ENCODE data around the gene POLE2.
A peak's percentile ranks its signal among the peaks of the same experiment; 100 is the strongest.

POLE2 gene

DNA sequence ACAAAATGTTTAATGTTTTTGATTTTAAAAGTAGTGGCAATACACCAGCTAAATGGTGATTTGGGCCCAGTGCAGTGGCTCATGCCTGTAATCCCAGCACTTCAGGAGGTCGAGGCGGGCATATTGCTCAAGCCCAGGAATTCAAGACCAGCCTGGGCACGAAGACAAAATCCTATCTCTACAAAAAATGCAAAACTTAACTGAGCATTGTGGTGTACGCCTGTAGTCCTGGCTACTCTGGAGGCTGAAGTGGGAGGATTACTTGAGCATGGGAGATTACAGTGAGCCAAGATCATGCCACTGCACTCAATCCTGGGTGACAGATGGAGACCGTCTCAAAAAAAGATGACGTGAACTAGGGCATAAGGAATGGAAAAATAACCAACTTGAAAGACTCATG is 72.2 kb downstream of the POLE2 start:
- no peak for DNase-seq

DNA sequence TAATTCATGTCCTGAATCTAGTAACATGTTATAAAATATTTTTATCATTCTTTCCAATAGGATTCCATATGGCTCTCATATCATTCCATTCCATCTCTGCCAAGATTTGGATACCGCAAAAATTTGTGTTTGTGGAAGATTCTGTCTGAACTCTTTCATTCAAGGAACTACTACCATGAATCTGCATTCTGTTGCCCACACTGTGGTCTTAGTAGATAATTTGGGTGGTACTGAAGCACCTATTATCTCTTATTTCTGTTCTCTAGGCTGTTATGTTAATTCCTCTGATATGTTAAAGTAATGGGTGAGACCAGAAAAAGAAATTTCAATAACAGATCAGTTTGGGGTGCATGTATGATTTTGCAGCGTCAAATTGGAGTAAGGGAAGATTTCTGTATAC is 73.8 kb downstream of the POLE2 start:
- peak; percentile 64 for DNase-seq

DNA sequence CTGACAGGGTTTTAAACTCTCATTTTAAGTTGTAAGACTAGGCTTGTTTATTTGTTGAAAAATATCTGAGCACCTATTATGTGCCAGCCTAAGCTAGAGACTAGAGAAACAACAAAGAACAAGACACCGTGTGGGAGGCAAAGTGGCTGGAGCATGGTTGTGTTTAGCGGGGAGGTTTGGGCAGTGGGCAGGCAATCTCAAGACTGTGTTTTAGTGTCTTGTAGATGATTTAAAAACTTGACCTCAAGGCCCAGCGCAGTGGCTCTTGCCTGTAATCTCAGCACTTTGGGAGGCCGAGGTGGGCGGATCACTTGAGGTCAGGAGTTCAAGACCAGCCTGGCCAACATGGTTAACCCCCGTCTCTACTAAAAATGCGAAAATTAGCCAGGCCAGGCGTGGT is 75.3 kb downstream of the POLE2 start:
- DNase-seq = no peak

DNA sequence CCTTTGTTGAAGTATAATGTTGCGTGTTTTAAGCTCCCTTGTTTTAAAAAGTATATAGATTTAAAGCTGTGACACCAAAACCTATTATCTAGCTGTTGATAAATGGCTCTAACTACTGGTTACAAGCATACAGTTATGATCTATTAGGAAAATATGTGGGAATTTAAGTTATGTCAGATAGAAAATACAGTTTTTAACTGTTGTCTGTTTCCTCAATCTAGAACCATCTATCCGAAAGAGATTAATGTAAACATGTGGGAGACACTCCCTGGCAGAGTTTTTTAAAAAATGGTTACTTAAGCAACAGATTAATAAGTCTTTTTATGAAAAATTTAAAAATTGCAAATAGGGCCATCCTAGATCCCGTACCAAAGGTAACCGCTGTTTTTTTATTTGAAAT is 75.8 kb downstream of the POLE2 start:
- no peak for DNase-seq

DNA sequence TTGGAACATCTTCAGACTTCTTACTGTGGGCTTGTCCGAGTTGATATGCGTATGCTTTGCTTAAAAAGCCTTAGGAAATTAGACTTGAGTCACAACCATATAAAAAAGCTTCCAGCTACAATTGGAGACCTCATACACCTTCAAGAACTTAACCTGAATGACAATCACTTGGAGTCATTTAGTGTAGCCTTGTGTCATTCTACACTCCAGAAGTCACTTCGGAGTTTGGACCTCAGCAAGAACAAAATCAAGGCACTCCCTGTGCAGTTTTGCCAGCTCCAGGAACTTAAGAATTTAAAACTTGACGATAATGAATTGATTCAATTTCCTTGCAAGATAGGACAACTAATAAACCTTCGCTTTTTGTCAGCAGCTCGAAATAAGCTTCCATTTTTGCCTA is 80.4 kb downstream of the POLE2 start:
- DNase-seq = no peak

DNA sequence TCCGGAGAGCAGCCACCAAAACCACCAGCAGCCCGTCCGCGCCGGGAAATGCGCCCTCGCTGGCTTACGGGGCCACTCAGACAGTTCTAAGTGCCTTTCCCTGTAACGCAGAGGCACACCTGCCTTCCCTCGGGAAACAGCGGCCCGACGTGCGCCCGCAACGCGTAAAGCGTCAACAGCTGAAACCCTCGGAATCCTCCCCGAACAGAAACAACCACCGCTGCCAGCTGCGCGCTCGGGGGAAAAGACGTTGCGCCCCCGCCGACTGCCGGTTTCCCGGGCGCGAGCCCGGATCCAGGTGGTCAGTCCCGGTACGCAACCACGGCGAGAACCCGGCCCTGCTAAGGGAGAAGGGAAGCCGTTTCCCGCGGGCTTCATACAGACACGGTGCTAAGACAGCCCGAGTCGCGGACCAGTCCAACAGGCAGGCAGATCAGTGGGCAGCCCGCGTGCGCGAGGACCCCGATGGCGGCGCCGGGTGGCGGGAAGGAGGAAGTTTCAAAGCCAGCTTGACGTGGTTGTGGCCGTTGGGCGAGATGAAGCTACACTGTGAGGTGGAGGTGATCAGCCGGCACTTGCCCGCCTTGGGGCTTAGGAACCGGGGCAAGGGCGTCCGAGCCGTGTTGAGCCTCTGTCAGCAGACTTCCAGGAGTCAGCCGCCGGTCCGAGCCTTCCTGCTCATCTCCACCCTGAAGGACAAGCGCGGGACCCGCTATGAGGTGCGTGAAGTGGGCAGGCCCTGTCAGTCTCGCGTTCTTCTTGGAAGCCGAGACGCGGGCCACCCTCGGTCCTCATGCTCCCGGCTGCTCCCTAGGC is 89.3 kb downstream of the POLE2 start, which contains the start of gene LRR1:
Gene LRR1 (plus strand): TSS at position 456 of the 816 bp plus-strand sequence. CDS start 81 bp downstream, at position 537.
- DNase-seq = peak; percentile 93

DNA sequence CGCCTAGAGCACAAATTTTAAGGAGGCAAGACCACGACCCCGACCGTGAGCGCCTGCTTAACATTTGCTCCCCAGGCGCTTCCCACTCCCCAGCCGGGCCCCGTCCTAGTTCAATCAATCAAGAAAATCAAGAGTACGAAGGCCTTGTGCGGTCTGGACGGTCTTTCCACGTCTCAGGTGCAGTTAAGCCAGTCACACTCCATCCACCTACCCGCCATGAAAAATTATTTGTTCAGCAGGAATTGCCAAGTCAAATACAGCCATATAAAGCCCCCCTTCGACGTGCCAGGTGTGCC is 89.9 kb downstream of the POLE2 start:
- peak; percentile 57 for DNase-seq

DNA sequence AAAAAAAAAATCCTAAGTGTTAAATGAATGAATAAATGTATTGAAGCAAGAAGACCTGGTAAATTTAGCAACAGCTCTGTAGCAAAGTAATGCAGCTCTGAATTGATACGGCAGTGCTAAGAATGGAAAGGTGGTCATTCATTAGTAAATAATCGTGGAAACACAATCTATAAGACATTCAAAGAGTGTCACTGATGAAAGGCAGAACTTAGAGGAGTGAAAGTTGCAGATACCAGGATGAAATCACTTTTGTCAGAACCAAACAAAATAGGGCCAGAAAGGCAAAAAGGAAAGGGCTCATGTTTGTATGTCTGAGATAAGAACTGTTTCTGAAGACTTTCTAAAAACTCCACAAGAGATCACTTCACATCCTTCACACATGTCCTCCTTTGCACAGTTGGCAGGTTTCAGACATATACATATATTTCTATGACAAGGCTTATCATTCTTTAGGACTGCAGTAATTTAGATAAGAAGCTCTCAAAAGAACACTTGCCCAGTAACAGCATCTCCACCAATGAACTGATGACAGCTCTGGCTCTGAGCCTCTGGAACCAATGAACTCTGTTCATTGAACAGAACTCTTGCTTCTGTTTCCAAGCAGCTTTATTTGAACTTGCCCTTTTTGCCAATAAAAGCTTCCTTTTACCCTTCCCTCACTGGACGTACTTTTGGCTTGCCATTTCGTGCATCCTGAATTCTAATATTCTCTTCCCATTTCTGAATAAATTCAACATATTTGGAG is 93.5 kb downstream of the POLE2 start:
- peak; percentile 97 for DNase-seq

Data from hematopoietic multipotent progenitor cell treated with erythropoietin and hydrocortisone succinate and interleukin-3 and kit ligand, for 4 days (in vitro differentiated cells).